Fibroblast of pulmonary artery (primary cell): ENCODE data around the gene RASGRP1.
"Not testable (repeated sequence)": the region's sequence is repeated elsewhere in the genome, so short reads cannot be mapped to it uniquely, and the experiment has no call there.

ENCODE experiments used
- DNase-seq: peaks from one replicate; pipeline ENCODE4 v3.0.0-alpha.2; 2010; ENCODE audit warnings: low read depth
- H3K4me3 ChIP-seq: replicated peaks from 2 replicates; pipeline ENCODE4 v1.5.1; 2011; ENCODE audit warnings: low read depth, mild to moderate bottlenecking, control low read depth, low read length, moderate library complexity
- CTCF ChIP-seq: IDR thresholded peaks from 2 replicates; pipeline ENCODE4 v1.5.1; 2011; ENCODE audit warnings: mild to moderate bottlenecking, control low read depth, low read length, inconsistent platforms; ENCODE audit errors: missing control alignments

The RASGRP1 gene

GRCh38 chr15:38593524-38593923 lies 28.9 kb upstream of the RASGRP1 start:
- H3K4me3 ChIP-seq: no peak overlapping the region
- TF ChIP-seq CTCF: no peak

GRCh38 chr15:38589502-38589901 lies 24.9 kb upstream of the RASGRP1 start:
- no peak for TF ChIP-seq CTCF
- no peak overlapping the region for H3K4me3 ChIP-seq
- DNase-seq: peak; percentile 86

More at GRCh38 chr15:38593524-38593923, 28.9 kb upstream of the RASGRP1 start:
- peak; percentile 4 for DNase-seq

GRCh38 chr15:38588672-38589071 lies 24.1 kb upstream of the RASGRP1 start:
- no peak for DNase-seq
- no peak overlapping the region for H3K4me3 ChIP-seq
- TF ChIP-seq CTCF: no peak

GRCh38 chr15:38587214-38587613 lies 22.6 kb upstream of the RASGRP1 start:
- H3K4me3 ChIP-seq: no peak overlapping the region
- no peak for DNase-seq
- no peak for TF ChIP-seq CTCF

GRCh38 chr15:38586005-38586404 lies 21.4 kb upstream of the RASGRP1 start:
- DNase-seq: not testable (repeated sequence)

GRCh38 chr15:38578626-38579025 lies 14.0 kb upstream of the RASGRP1 start:
- H3K4me3 ChIP-seq: no peak overlapping the region
- DNase-seq: no peak
- no peak for TF ChIP-seq CTCF

More at GRCh38 chr15:38586005-38586404, 21.4 kb upstream of the RASGRP1 start:
- not testable (repeated sequence) for H3K4me3 ChIP-seq

- DNase-seq: no peak
- H3K4me3 ChIP-seq: no peak overlapping the region
- TF ChIP-seq CTCF: no peak
Measured at GRCh38 chr15:38577424-38577987, 12.9 kb upstream of the RASGRP1 start.
